Measurements from ENCODE around the gene SLC6A4.
"Not testable (repeated sequence)": the region's sequence is repeated elsewhere in the genome, so short reads cannot be mapped to it uniquely, and the experiment has no call there.

SLC6A4 gene

GRCh38 chr17:30239089-30239462 is 3.6 kb upstream of the SLC6A4 start:
- DNase-seq (ENCODE audit: low read depth in 2 of 3, low spot score in 2 of 3) = no peak

- no peak for DNase-seq (ENCODE audit: low read depth in 2 of 3, low spot score in 2 of 3)
Observed at GRCh38 chr17:30238387-30239088, 3.0 kb upstream of the SLC6A4 start.

- no peak for DNase-seq (ENCODE audit: low read depth in 2 of 3, low spot score in 2 of 3)
Observed at GRCh38 chr17:30238003-30238344, 2.5 kb upstream of the SLC6A4 start.

- no peak for DNase-seq (ENCODE audit: low read depth in 2 of 3, low spot score in 2 of 3)
Observed at GRCh38 chr17:30237296-30238002, 2.0 kb upstream of the SLC6A4 start.

- no peak for DNase-seq (ENCODE audit: low read depth in 2 of 3, low spot score in 2 of 3)
Observed at GRCh38 chr17:30236766-30237165, 1.3 kb upstream of the SLC6A4 start.

- DNase-seq (ENCODE audit: low read depth in 2 of 3, low spot score in 2 of 3) = no peak
Observed at GRCh38 chr17:30236297-30236624, 764 bp upstream of the SLC6A4 start.

GRCh38 chr17:30234964-30235363 is 533 bp downstream of the SLC6A4 start:
- no peak for DNase-seq (ENCODE audit: low read depth in 2 of 3, low spot score in 2 of 3)

- DNase-seq (ENCODE audit: low read depth in 2 of 3, low spot score in 2 of 3) = no peak
Observed at GRCh38 chr17:30234296-30234695, 1.2 kb downstream of the SLC6A4 start.

GRCh38 chr17:30232824-30233427 is 2.6 kb downstream of the SLC6A4 start:
- no peak for DNase-seq (ENCODE audit: low read depth in 2 of 3, low spot score in 2 of 3)

- DNase-seq (ENCODE audit: low read depth in 2 of 3, low spot score in 2 of 3) = no peak
Observed at GRCh38 chr17:30232015-30232823, 3.3 kb downstream of the SLC6A4 start.

- no peak for DNase-seq (ENCODE audit: low read depth in 2 of 3, low spot score in 2 of 3)
Observed at GRCh38 chr17:30230596-30231125, 4.8 kb downstream of the SLC6A4 start.

- DNase-seq (ENCODE audit: low read depth in 2 of 3, low spot score in 2 of 3) = not testable (repeated sequence)
Observed at GRCh38 chr17:30230009-30230408, 5.5 kb downstream of the SLC6A4 start.

GRCh38 chr17:30229012-30229411 is 6.5 kb downstream of the SLC6A4 start:
- DNase-seq (ENCODE audit: low read depth in 2 of 3, low spot score in 2 of 3) = no peak

- no peak for DNase-seq (ENCODE audit: low read depth in 2 of 3, low spot score in 2 of 3)
Observed at GRCh38 chr17:30228011-30228410, 7.5 kb downstream of the SLC6A4 start.

GRCh38 chr17:30226878-30227277 is 8.6 kb downstream of the SLC6A4 start:
- no peak for DNase-seq (ENCODE audit: low read depth in 2 of 3, low spot score in 2 of 3)

- no peak for DNase-seq (ENCODE audit: low read depth in 2 of 3, low spot score in 2 of 3)
Observed at GRCh38 chr17:30225919-30226553, 9.5 kb downstream of the SLC6A4 start.

- DNase-seq (ENCODE audit: low read depth in 2 of 3, low spot score in 2 of 3) = no peak
Observed at GRCh38 chr17:30225112-30225511, 10.4 kb downstream of the SLC6A4 start.

- DNase-seq (ENCODE audit: low read depth in 2 of 3, low spot score in 2 of 3) = no peak
Observed at GRCh38 chr17:30224419-30224960, 11.0 kb downstream of the SLC6A4 start.

GRCh38 chr17:30222721-30223175 is 12.7 kb downstream of the SLC6A4 start:
- DNase-seq (ENCODE audit: low read depth in 2 of 3, low spot score in 2 of 3) = no peak

- DNase-seq (ENCODE audit: low read depth in 2 of 3, low spot score in 2 of 3) = no peak
Observed at GRCh38 chr17:30222251-30222650, 13.2 kb downstream of the SLC6A4 start.

- DNase-seq (ENCODE audit: low read depth in 2 of 3, low spot score in 2 of 3) = no peak
Observed at GRCh38 chr17:30221346-30221745, 14.2 kb downstream of the SLC6A4 start.

All from activated CD8-positive, alpha-beta memory T cell treated with anti-CD3 and anti-CD28 coated beads for 48 hours (primary cell).